A549 treated with dexamethasone at 1 μM for 4 hours (cell line): Measurements from ENCODE around the gene PMPCA. TPM values are rescaled to one million over a fixed set of nuclear protein-coding genes. Genes with fewer than 3 reads are reported as not detected.

ENCODE experiments used
- total RNA-seq: library from RNA; stranded (reverse); fragments of 200-300 nt; extraction: Qiagen RNA extraction; gene quantifications from 5 replicates; pipeline ENCODE4 v1.2.3, GENCODE V29; 2022

The PMPCA gene
- 74.1 to 88.5 TPM (median 86.2 TPM) in 5 replicates for total RNA-seq

GRCh38 chr9:136410500-136411287, at the start of gene PMPCA, which contains the start of gene ENTR1:
TSS of gene PMPCA (plus strand) at chr9:136410658. CDS start at chr9:136410669, 11 bp downstream.
TSS of gene ENTR1 (minus strand) at chr9:136410614. CDS start at chr9:136410397, 217 bp downstream.

DNA sequence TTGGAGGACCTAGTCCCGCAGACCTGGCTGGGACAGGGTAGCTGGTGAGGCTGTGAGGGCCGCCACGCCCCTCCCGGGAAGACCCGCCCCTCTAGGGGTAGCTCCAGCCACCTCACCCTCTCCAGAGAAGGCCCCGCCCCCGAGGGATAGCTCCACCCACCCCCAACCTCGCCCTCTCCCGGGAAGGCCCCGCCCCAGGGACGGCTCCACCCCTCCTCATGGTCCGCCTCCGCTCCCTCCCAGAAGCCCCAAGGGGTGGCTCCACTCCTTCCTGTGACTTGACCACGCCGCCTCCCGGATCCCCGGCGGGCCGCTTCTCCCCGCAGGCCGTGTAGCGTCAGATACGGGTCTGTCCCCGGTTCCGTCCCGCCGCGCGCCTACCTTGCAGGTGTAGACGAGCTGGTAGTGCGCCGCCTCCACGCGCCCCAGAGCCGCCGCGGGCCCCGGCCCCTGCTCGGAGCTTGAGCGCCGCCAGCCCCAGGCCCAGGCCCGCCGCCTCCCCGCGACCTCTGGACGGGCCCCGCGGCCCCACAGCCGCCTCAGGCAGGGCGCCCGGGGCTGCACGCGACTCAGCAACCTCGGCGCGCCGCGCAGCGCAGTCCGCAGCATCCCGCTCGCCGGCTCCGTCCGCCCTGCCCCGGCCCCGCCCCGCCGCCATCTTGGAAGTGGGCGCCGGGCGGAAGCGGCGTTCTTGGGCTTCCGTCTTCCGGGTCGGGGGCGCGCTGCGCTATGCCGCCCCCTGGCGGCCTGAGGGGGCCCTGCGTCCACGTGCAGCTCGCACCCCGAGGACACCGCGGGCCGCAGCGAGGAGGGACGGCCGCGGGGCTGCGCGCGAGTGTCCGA, 47.1 kb upstream of the PMPCA start, which contains the start of gene DNLZ:
Gene DNLZ, minus strand, starts transcription at position 639 of the 843 bp plus-strand sequence. Its CDS starts 30 bp downstream, at position 609.

GRCh38 chr9:136373300-136374182, 36.9 kb upstream of the PMPCA start, which contains the start of gene CARD9:
TSS of gene CARD9 (minus strand) at chr9:136373669. CDS start at chr9:136372078, 1,591 bp downstream.

DNA sequence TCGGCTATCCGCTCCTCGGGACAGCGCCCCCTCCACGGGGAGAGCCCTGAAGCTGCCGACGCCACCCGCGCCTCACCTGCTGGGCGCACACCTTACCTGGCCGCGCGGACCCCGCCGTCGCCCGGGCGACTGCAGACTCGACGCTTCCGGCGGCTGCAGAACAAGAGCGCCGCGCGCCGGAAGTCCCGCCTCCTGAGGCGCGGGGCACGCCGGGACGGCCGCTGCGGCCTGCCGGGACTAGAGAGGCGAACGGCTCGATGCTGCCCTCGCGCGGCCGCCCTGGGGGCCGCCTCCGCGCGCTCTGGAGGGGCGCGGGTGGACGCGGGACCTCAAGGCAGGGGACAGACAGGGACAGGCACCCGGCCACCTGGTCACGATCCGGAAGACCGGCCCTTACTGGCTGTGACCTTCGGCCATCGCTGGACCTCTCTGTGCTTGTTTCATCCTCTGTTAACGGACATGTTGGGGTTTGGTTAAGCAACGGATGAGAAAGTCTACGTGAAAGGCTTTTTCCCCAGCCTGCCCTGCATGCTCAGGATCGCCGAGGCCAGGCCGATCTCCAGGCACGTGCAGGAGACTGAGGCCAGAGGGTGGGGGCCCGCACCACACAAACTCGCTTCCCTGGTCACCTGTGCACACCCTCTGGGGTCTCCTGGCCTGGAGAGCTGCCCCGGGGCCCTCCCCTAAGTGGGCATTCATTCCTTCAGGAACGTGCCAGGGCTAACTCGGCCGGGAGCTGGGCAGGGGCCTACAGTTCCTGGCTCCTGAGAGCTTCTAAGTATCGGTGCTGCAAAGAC, 10.2 kb upstream of the PMPCA start, which contains the start of gene SNAPC4:
Gene SNAPC4, minus strand, starts transcription at position 133 of the 797 bp plus-strand sequence. CDS start 1,742 bp downstream, outside the sequence.

DNA sequence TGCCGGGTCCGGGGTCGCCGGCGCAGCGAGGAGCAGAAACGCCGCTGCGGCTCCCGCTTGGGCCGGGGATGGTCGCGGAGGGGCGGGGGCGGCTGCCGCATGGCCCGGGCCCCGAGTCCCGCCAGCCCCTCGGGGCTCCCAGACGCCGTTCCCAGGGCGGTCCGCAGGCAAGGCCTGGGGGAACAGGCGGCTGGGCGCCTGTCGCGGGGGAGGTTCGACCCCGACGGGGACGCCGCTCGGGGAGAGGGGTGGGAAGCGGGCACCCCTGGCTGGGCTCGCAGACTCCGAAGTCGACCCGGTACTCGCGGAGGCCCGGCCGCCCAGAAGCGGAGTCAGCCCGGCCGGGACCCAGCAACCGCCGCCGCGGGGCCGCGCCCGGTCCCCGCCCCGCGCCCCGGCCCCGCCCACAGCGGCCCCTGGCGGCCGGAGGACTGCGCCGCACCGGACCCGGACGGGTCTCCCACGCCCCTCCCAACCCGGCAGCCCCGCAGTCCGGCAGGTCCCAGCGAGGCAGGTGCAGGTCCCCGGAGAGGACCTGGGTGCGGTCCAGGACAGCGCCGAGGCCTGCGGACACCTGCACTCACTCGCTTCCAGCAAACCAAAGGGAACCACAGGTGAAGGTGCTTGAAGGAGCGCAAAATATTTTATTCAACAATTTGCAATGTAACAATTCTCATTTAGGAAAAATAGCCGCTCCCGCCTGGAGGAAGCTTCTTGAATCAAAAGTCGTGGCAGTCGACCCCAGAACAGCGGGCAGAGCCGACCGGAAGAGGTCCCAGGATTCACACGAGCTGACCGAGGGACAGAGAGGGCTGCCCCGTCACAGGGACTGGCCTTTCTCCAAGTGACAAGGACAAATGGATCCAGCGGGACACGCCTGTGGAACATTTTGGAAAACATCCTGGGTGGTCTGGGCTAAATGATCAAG, 29.3 kb downstream of the PMPCA start, which contains the start of gene INPP5E:
Gene INPP5E, minus strand, starts transcription at position 365 of the 928 bp plus-strand sequence. CDS start 426 bp downstream, outside the sequence.

Other genes with a start within 250 kb of the PMPCA start
- 0.05 to 0.13 TPM (median 0.11 TPM) in 5 replicates for gene LHX3, start 205.5 kb upstream of the PMPCA start, total RNA-seq
- gene QSOX2, start 164.8 kb upstream of the PMPCA start, total RNA-seq = 21.5 to 28.5 TPM (median 26.5 TPM) in 5 replicates
- gene CCDC187, start 106.6 kb upstream of the PMPCA start, total RNA-seq = 0.01 TPM in 2 of 5 replicates, not detected in the others
- gene GPSM1, start 83.1 kb upstream of the PMPCA start, total RNA-seq = 8.7 to 15.4 TPM (median 13.6 TPM) in 5 replicates
- gene DNLZ, start 46.9 kb upstream of the PMPCA start, total RNA-seq = 22.8 to 34.8 TPM (median 31.4 TPM) in 5 replicates
- 0.34 to 1.9 TPM (median 0.99 TPM) in 5 replicates for gene CARD9, start 37.0 kb upstream of the PMPCA start, total RNA-seq
- gene SNAPC4, start 10.5 kb upstream of the PMPCA start, total RNA-seq = 8.3 to 13.0 TPM (median 11.6 TPM) in 5 replicates
- gene ENTR1, start within 50 bp of the PMPCA start, total RNA-seq = 54.6 to 74.1 TPM (median 66.9 TPM) in 5 replicates
- gene INPP5E, start 29.2 kb downstream of the PMPCA start, total RNA-seq = 11.2 to 21.3 TPM (median 18.1 TPM) in 5 replicates
- 44.7 to 63.5 TPM (median 63.0 TPM) in 5 replicates for gene SEC16A, start 72.4 kb downstream of the PMPCA start, total RNA-seq
- gene NOTCH1, start 135.4 kb downstream of the PMPCA start, total RNA-seq = 6.5 to 13.7 TPM (median 13.2 TPM) in 5 replicates